ENCODE results near the gene RPL15. TPM values are rescaled to one million over a fixed set of nuclear protein-coding genes. Genes with fewer than 3 reads are reported as not detected.
"Not testable (repeated sequence)": the region's sequence is repeated elsewhere in the genome, so short reads cannot be mapped to it uniquely, and the experiment has no call there.

The RPL15 gene
- total RNA-seq, 4 donors from 2014 or later = 1,296 to 1,829 (median 1,447) TPM

DNA sequence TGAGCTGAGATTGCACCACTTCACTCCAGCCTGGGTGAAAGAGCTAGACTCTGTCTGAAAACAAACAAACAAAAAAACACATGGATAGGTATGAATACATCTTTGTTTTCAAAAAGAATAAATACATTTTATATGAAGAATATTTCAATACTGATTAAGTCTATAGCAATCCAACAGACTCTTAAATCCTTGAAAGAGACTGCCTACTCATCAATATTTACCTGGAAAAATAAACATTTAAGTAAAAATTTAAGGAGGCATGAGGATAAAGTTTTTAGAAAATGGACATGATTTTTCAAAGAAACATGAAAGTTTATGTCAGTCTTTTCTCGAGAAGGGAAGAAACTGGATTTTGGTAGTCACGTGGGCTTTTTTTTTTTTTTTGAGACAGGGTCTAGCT lies 5.5 kb upstream of the RPL15 start:
- no peaks in the 10 kb centered on the region for H3K9me3 ChIP-seq
- TF ChIP-seq, protein P1, sequence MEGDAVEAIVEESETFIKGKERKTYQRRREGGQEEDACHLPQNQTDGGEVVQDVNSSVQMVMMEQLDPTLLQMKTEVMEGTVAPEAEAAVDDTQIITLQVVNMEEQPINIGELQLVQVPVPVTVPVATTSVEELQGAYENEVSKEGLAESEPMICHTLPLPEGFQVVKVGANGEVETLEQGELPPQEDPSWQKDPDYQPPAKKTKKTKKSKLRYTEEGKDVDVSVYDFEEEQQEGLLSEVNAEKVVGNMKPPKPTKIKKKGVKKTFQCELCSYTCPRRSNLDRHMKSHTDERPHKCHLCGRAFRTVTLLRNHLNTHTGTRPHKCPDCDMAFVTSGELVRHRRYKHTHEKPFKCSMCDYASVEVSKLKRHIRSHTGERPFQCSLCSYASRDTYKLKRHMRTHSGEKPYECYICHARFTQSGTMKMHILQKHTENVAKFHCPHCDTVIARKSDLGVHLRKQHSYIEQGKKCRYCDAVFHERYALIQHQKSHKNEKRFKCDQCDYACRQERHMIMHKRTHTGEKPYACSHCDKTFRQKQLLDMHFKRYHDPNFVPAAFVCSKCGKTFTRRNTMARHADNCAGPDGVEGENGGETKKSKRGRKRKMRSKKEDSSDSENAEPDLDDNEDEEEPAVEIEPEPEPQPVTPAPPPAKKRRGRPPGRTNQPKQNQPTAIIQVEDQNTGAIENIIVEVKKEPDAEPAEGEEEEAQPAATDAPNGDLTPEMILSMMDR (IDR thresholded peaks at IDR 0.05) = no peak
- no peak for TF ChIP-seq POLR2A (IDR thresholded peaks at IDR 0.05)
- no peak for TF ChIP-seq EP300 (IDR thresholded peaks at IDR 0.05)
- no peak overlapping the region for H3K27ac ChIP-seq
- WGBS, 2 donors = 92 to 93% methylated on average over 2 of the region's 2 CpGs
- H3K4me3 ChIP-seq = no peak overlapping the region
- peaks cover 0 to 22% (median 7%) of the 10 kb centered on the region in 4 donors for H3K4me1 ChIP-seq
- H3K36me3 ChIP-seq = peaks cover 0 to 39% (median 0%) of the 10 kb centered on the region in 3 donors
- DNase-seq (ENCODE audit: low spot score in 2 of 2) = no peak
- H3K27me3 ChIP-seq = no peaks in the 10 kb centered on the region

DNA sequence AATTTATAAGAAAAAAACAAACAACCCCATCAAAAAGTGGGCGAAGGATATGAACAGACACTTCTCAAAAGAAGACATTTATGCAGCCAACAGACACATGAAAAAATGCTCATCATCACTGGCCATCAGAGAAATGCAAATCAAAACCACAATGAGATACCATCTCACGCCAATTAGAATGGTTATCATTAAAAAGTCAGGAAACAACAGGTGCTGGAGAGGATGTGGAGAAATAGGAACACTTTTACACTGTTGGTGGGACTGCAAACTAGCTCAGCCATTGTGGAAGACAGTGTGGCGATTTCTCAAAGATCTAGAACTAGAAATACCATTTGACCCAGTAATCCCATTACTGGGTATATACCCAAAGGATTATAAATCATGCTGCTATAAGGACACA lies 4.6 kb upstream of the RPL15 start:
- Histone ChIP-seq H3K4me1 (peaks cover 0 to 22% (median 7%) of the 10 kb centered on the region in 4 donors), H3K36me3 (peaks cover 0 to 32% (median 0%) of the 10 kb centered on the region in 3 donors)
- not testable (repeated sequence) for H3K27me3 ChIP-seq; H3K4me3 ChIP-seq; DNase-seq (ENCODE audit: low spot score in 2 of 2); H3K27ac ChIP-seq; H3K9me3 ChIP-seq
- 92 to 100% methylated on average over 3 of the region's 3 CpGs for WGBS, 2 donors

DNA sequence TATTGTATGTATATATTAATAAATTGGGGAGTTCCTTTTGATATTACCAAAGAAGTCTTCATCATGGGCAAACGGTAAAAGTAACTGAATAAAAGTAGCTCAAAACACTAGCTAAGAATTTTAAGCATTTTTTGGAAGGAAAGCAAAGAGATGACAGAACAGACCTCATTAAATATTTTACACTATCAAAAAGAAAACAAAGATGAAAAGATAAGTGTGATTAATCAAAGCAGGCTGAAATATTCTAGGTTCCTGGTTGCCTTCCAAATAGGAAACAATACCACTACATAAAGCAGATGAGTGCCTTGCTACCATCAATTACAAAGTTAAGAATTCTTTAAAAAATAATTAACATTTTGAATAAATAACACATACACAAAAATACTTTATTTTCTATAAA lies 3.8 kb upstream of the RPL15 start:
- no peak for DNase-seq (ENCODE audit: low spot score in 2 of 2)
- Histone ChIP-seq H3K36me3 (peaks cover 0 to 35% (median 0%) of the 10 kb centered on the region in 3 donors), H3K9me3 (no peaks in the 10 kb centered on the region), H3K4me3 (no peak overlapping the region), H3K27ac (no peak overlapping the region), H3K27me3 (no peaks in the 10 kb centered on the region), H3K4me1 (peaks cover 0 to 26% (median 9%) of the 10 kb centered on the region in 4 donors)
- TF ChIP-seq POLR2A (IDR thresholded peaks at IDR 0.05) (no peak), EP300 (IDR thresholded peaks at IDR 0.05) (no peak)
- TF ChIP-seq, protein P1 (IDR thresholded peaks at IDR 0.05) = no peak
- 57 to 65% methylated on average over 1 of the region's 1 CpG for WGBS, 2 donors

DNA sequence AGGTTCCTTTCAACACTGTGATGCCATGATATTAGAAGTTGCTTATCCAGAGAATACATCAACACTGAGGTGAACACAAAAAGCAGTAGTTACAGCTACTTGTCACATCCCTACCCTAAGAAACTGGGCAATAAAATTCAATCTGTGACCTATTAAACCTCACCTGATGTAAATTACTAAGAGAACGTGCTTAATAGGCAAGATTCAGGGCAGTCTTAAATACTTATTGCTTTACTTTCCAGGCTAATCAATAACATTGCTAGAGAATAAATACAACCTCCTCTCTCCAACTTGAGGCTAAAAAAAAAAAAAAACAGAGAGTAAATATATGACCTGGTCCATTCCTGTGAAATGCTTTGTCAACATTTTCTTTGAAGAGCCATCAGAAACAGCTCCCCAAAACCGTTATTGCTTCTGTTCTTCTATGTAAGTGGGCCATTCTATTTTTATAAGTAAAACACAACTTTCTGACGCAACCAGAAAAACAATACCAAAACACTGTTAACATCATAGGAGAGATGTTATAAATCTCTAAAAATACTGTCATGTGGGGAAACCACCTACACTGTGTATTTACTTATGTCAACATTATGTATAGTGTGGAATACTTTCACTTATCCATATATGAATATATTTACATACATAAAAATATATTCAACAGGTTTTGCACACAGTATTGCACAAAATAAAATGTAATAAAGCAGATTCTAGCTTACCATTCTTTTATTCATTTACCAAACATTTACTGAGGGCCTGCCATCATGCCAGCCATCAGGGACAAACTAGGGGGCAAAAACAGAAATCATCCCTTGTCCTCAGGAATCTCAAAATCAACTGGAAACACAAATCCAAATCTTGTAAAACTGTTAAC lies 2.8 kb upstream of the RPL15 start:
- no peak for DNase-seq (ENCODE audit: low spot score in 2 of 2)
- Histone ChIP-seq H3K4me3 (no peak overlapping the region), H3K36me3 (peaks cover 0 to 35% (median 4%) of the 10 kb centered on the region in 3 donors), H3K27ac (no peak overlapping the region), H3K27me3 (no peaks in the 10 kb centered on the region), H3K9me3 (no peaks in the 10 kb centered on the region), H3K4me1 (peaks cover 0 to 35% (median 17%) of the 10 kb centered on the region in 4 donors)
- WGBS, 2 donors = 70 to 72% methylated on average over 3 of the region's 3 CpGs
- no peak for TF ChIP-seq POLR2A (IDR thresholded peaks at IDR 0.05)
- no peak for TF ChIP-seq EP300 (IDR thresholded peaks at IDR 0.05)
- TF ChIP-seq, protein P1 (IDR thresholded peaks at IDR 0.05) = no peak

DNA sequence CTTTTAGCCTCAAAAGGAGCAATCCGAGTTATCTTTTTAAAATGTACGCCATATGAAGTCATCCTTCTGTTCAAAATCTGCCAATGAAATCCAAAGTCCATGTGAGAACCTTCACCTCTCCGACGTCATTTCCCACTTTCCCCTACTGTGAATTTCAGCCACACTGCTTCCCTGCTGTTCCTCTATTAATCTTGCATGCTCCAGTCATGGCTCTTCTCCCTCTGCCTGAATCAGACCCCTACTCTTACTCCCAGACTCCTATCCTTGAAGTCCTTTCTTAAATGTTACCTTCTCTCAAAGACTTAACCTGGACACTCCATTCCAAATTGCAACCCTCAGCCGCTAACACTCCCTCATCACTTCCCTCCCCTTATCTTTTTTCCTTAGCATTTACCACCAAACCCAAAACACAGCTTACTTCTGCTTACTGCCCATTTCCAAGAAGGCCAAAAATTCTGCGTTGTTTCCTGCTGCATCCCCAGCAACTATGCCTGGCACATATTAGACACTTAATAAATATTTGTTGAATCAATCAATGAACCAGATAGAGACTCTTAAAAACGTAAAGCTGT lies 1.3 kb upstream of the RPL15 start:
- Histone ChIP-seq H3K9me3 (no peaks in the 10 kb centered on the region), H3K27ac (peak overlapping the region in 1 of 4 donors; percentile 96), H3K36me3 (peaks cover 0 to 35% (median 4%) of the 10 kb centered on the region in 3 donors), H3K4me1 (peaks cover 0 to 48% (median 17%) of the 10 kb centered on the region in 4 donors), H3K4me3 (peak overlapping the region in 3 of 4 donors; percentile 75 to 97 (median 90)), H3K27me3 (no peaks in the 10 kb centered on the region)
- 52 to 53% methylated on average over 7 of the region's 7 CpGs for WGBS, 2 donors
- no peak for DNase-seq (ENCODE audit: low spot score in 2 of 2)
- TF ChIP-seq EP300 (IDR thresholded peaks at IDR 0.05) = no peak
- TF ChIP-seq, protein P1 (IDR thresholded peaks at IDR 0.05) = no peak
- no peak for TF ChIP-seq POLR2A (IDR thresholded peaks at IDR 0.05)

All from tibial nerve (tissue), 4 donors.